CD4-positive, alpha-beta T cell treated with Interleukin-1 beta for 1 hour (primary cell): ENCODE measurements around the gene ZNF511.
"Not testable (repeated sequence)": the region's sequence is repeated elsewhere in the genome, so short reads cannot be mapped to it uniquely, and the experiment has no call there.

Source experiments
- DNase-seq, 2 donors: peaks; one replicate each; pipeline ENCODE4 v3.0.0-alpha.2; 2020 to 2022

ZNF511 gene, protein sequence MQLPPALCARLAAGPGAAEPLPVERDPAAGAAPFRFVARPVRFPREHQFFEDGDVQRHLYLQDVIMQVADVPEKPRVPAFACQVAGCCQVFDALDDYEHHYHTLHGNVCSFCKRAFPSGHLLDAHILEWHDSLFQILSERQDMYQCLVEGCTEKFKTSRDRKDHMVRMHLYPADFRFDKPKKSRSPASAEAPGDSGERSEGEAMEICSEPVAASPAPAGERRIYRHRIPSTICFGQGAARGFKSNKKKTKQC

DNA sequence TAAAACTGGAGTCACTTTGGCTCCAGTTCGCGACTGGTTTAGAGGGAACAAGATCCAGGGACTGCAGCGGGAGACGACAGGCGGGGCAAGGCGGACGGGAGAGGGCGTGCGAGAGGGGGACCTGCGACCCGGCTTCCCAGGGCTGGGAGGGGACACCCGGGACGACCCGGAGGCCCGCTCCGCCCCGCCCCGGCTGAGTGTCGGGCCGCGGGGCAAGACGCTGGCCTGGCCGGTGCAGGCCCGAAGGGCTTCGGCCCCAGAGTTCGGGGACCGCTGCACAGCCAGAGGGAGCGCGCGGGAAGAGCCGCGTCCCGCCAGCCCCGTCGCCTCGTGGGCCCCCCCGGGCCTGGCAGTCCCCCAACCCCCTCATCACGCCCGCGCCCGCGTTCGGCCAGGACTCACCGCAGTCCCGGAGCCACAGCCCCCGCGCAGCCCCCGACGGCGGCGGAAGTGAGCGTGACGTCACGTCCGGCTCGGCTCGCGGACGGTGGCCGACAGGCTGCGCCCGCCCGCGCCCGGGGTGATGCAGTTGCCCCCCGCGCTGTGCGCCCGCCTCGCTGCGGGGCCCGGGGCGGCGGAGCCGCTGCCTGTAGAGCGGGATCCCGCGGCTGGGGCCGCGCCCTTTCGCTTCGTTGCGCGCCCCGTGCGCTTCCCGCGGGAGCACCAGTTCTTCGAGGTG, at the start of gene ZNF511, which contains the start of gene TUBGCP2:
ZNF511 (plus strand) TSS at position 494 of the 679 bp plus-strand sequence; CDS start at position 524, 30 bp downstream.
TUBGCP2 (minus strand) TSS at position 452 of the 679 bp plus-strand sequence. CDS start 5,931 bp downstream, outside the sequence.
- DNase-seq, result peak; percentile 92 to 93

DNA sequence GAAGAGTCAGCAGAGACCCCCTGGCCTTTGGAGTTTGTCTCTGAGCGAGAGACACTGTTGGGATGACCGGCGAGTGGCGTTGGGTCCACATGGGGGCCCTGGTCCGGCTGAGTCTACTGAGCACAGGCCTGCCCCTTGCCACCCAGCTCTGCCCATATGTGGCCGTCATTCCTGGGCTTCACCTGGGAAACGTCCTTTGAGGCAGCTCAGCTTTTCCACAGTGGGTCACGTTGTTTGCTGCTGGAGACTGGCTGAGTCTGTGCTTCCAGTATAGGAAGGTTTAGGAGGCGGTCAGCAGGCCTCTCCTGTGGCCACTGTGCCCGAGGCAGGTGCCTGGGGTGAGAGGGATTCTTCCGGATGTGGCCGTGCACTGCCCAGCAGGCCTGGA, 49.1 kb upstream of the ZNF511 start:
- DNase-seq, result no peak

DNA sequence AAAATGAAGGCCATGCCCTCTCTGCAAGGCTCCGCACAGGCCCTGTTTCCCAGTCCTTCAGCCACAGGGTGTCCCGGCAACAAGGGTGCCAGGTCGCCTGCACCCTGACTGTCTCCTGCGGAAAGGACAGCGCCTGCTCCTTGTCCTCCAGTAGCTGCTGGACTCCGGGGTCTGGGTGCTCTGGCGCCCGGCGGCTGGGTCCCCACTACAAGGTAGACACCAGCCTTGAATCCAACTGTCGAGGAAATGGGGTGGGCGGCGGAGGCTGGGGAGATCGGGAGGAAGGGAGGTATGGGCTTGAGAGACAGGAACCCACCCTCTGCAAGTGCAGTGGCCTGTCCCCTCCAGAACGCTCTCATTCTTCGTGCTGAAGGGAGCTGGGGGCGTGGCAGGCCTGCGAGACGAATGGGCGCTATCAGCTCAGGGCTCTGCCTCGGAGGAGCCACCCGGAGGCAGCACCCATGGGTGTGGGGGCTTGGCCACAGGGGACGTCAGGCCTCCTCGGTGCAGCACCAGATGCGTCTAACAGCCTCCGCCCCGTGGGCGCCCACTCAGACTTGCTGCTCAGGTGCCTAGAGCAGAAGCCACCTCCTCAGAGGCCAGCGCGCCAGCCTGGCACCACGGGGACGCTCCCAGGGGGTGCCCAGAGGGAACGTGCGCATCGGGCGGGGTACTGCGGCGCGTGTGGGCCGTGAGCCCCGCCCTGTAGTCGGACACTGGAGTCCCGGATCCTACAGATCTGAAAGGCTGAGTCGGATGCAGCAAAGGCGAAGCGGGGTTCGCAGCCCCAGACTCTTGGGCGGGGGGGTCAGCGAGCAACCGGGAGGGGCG, 47.6 kb upstream of the ZNF511 start:
- DNase-seq, result peak; percentile 65 to 73

DNA sequence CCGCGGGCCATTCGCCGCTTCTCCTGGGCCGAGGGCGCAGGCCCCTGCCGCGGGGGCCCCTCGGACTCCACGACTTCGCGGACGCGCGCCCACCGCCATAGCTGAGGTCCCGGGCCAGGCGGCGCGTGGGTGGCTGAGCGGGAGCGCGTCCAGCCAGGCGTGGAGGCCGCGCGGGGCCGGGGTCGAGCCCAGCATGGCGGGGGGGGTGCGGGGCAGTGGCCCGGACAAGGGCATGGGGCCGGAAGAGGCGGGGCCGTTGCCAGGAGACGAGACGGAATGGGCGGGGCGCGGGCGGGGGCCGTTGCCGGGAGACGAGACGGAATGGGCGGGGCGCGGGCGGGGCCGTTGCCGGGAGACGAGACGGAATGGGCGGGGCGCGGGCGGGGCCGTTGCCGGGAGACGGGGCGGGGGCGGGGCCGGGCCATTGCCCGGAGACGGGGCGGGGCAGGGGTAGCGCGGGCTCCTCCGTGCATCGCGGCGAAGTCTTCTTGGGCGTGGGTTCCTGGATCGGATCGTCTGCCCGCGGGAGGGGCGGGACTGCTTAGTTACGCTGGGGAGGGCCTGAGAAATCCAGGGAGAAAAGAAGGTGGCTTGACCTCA, 46.9 kb upstream of the ZNF511 start:
- peak; percentile 90 to 91 for DNase-seq

DNA sequence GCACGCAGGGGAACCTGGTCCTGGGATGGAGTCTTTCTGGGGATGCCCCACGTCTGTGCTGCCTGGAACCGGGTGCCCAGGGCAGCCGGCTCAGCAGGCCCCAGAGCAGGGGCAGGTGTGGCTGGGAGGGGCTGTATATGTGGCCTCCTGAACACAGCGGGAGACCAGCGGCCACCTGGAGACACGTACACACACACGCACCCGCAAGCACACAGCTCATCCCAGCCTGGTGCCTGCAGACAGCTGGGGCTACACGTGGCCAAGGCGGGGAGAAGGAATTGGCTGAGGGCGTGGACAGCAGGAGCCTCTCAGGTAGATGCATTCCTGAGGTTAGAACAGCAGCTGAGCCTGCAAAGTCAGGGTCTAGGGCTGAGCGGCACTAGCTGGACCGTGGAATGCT, 46.0 kb upstream of the ZNF511 start:
- DNase-seq, result no peak

DNA sequence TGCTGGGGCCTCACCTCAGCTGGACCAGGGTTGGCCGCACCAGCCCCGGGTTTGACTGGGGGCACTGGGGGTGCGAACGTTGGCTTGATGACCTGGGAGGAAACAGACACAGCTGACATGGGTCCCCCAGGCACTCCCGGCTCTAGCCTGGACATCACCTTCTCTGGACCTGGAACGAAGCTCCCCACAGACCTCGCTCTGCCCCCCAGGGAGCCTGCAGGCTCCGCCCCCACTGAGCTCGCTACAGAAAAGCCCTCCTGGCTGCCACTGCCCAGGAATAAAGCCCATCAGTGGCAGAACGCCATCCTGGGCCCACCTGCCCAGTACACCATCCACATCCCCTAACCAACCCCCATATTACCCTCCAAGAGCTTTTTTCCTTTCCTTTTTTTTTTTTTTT, 45.0 kb upstream of the ZNF511 start:
- no peak for DNase-seq

DNA sequence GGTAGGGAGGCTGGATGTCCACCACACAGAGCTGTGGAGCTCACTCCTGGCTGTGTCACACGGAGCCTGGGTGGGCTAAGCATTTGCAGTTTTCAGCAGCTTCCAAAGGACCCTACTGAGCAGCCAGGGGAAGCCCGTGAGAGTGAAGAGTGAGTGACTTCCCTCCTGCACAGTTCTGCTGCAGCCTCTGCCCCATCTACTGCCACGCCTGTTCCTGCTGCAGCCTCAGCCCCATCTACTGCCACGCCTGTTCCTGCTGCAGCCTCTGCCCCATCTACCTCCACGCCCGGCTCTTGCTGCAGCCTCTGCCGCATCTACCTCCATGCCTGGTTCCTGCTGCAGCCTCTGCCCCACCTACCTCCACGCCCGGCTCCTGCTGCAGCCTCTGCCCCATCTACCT, 44.3 kb upstream of the ZNF511 start:
- DNase-seq, result peak; percentile 58 to 64

DNA sequence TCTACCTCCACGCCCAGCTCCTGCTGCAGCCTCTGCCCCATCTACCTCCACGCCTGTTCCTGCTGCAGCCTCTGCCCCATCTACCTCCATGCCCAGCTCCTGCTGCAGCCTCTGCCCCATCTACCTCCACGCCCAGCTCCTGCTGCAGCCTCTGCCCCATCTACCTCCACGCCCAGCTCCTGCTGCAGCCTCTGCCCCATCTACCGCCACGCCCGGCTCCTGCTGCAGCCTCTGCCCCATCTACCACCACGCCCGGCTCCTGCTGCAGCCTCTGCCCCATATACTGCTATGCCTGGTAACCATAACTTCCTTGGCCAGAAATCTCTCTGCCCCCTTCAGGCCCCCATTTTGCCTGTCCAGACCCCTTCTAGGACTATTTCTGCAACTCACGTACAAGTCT, 43.7 kb upstream of the ZNF511 start:
- DNase-seq, result not testable (repeated sequence)

DNA sequence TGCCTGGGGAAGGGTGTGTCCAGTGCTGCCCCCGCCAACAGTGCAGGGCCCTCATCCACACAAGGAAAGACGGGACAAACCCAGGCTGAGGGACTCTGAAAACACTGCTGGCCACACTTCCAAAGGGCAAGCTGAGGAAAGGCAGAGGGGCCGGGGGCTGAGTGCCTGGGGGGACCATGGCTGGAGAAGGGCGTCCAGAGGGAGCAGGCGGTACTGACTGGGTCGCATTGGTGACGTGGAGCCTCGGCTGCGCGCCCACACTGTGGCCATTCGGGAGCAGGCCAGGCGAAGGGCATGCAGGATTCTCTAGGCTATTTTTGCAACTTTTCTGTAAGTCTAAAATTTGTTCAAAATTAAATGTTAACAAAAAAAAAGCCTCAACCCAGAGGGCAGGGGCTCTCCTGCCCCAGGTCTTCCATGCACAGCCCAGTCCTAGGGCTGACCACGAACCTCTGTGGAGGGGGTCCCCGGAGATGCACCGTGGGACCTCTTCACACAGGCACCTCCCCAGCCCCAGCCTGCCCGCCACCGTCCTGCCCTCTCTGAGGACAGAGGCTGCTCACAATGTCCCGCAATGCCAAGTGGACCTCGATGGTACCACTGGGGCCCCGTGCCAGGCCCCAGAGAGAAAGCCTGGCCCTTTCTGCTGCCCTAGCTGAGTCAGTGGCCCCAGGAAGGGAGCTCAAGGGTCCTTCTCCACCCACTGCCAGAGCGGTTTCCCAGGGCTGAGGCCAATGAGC, 42.5 kb upstream of the ZNF511 start:
- no peak for DNase-seq

DNA sequence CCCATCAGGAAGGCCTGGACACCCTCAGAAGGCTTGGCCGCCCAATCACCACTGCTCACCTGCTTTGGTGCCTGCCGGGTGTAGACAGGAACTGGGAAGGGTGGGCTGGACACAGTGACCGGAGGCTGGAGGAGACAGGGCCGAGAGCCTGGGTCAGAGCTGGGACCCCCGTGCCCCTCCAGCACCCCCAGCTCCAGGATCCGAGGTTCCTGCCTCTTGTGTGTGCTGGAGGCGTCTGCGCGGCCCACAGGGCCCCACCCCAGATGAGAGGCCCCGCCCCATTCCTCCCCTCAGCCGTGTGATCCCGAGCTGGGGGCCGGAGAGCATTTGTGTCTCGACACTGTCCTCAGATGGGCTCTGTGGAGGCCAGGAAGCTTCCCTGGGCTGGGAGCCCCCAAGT, 41.4 kb upstream of the ZNF511 start:
- no peak for DNase-seq

DNA sequence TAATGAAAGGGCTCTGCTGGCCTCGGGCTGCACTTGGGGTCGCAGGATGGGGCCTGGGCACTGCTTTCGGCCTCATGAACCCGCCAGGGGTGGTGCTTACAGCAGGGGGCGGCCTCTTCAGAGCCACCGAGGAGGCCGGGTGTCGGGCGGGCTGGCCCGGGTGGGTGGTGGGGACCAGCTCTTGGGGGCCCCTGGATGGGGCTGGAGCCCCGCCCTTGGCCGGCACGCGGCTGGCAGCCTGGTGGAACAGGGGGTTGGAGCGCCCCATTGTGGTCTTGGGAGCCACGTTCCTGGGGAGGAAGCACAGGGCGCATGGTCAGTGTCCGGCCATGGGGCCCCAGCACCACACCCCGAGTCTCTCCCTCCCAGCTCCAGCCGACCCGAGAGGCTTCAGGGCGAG, 40.9 kb upstream of the ZNF511 start:
- DNase-seq, result no peak

DNA sequence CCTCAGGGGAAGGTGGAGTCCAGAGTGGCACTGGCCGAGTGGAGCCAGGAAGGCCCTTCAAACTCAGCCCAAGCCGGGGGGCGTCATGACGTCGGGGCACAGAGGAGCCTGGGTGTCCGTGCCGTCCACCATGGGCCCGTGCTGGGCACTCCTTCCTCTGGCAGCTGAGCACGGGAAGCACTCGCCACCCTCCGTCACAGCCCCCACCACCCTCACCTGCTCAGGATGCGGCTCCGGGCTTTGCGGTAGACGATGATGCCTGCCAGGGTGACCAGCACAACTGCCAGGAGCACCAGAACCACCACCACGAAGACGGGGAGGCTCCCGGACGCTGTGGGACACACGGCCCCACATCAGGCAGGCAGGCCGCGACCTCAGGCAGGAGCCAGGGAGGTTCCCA, 40.2 kb upstream of the ZNF511 start:
- no peak for DNase-seq

DNA sequence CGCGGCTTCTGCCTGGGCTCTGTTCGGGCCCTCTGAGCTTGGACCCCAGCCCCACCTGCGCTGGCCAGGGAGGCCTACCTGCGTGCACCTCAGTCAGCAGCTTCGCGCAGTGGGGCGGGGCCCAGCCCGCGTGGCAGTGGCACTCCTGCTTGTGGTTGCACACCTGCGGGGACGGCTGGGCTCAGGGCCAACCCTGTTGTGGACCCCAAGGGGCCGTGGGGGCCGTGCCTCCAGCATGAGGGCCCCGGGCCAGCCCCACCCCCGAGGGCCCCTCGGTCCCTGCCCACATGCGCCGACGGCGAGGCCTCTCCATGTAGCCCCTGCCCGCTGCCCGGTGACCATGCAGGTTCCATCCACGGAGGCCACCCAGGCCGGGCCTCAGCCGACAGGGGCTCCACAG, 39.3 kb upstream of the ZNF511 start:
- no peak for DNase-seq

DNA sequence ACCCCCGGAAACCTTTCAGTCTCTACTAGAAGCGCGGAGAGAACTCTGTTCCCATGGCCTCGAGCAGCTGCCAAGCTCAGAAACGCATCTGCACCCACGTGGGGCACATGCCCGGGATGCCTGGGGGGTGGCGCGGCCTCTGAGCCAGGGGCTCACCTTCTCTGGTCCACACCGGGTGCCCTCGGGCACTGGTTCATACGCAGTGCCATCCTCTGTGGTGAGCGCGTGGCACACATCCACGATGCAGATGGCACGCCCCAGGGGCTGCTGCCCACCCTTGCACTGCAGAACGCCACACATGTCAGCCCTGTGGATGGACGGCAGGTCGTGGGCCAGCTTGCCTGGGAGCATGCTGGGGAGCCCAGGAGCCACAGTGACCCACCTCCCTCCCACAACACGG, 38.5 kb upstream of the ZNF511 start:
- no peak for DNase-seq

DNA sequence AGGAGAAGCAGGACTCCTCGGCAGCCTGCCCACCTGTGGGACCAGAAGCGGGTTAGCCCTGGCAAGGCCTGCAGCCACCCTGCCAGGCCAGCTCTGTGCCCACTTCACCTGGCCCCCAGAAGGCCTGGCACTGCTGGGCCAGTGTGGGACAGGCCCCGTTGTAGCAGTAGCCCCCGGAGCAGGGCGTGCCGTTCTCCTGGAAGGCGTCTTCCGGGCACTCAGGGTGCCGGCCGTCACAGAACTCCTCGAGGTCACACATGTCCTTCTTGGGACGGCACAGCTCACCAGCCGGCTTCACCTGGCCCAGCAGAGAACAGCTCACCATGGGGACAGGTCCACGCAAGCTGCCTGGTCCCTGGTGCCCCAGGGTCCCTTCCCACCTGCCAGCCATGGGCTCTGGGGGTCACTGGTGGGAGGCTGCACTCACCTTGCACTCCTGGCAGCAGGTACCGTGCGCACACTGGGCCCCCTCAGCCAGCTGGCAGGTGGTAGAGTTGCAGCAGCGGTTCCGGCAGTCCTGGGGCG, 37.9 kb upstream of the ZNF511 start:
- DNase-seq, result no peak

DNA sequence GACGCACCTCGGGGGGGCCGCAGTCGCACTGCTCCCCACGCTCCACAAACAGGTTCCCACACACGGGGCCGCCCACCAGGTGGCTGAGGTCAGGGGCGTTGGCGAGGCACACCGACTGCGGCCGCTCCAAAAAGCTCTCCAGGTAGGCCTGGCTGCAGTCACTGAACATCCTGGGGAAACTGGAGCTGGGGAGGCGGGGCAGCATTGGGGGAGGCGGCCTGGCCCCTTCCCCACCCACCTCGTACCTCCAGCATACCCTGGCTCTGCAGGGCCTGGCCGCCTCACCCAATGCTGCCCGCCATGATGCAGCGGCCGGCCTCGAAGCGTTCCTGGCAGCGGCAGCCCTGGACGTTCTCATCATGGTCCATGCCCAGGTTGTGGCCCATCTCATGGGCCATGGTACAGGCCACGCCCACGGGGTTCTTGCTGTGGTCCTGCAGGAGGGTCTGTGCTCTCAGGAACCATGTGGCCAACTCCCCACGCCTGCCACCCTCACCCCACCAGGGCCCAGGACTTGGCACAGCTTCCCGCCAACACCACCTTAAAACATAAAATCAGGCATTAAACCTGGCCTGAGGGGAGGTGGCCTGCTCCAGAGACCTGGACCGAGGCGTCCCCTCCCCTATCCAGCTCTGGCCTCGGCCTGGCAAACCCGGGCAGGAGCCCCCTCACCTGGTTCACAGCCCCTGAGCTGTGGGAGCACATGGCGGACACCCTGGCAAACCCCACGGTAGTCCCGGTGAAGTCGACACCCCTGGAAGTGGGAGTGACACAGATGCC, 37.0 kb upstream of the ZNF511 start:
- no peak for DNase-seq

DNA sequence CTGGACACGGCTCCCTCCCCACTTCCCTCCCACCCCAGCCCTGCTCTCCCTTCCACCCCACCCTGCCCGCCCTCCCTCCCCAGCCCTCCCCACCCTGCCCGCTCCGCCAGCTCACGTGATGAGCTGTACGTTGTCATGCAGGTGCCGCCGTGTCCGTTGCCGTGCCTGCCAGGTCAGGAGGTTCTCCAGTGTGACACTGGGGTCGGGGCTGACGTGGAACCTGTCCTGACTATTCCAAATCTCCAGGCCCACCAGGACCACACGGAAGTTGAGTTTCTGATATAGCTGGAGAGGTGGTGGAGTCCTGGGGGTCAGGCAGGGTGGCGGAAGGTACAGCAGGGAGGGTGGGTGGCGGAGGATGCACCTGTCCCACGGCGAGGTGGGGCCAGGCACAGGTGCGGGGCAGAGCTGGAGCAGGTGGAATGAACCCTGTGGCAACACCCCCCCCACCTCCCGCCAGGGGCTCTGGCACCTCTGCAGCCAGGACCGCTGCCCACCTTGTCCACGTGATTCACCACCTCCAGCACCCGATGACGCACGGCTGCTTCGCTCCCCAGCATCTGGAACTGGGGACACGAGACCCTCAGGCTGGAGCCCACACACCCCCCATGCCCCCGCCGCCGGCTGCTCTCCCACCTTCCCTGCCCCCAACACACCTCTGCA, 36.3 kb upstream of the ZNF511 start:
- no peak for DNase-seq

DNA sequence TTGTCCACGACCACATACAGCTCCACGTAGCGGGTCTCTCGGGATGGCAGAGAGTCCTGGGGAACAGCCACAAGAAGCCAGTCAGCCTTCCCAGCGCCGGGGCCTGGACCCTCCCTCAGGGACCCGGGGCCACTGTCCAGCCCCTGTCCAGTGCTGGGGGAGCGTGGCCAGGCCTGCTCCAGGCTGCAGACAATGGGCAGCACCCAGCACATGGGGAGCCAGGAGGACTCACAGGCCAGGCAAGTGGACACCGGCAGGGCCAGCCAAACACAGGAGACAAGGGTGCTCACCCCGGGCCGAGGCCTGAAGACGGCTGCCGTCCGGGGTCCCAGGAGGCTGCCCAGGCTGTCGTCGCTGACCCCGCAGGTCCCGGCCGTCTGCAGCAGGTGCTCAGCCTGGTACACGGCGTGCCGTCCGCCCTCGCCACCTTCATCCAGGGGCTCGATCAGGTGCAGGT, 35.7 kb upstream of the ZNF511 start:
- no peak for DNase-seq

DNA sequence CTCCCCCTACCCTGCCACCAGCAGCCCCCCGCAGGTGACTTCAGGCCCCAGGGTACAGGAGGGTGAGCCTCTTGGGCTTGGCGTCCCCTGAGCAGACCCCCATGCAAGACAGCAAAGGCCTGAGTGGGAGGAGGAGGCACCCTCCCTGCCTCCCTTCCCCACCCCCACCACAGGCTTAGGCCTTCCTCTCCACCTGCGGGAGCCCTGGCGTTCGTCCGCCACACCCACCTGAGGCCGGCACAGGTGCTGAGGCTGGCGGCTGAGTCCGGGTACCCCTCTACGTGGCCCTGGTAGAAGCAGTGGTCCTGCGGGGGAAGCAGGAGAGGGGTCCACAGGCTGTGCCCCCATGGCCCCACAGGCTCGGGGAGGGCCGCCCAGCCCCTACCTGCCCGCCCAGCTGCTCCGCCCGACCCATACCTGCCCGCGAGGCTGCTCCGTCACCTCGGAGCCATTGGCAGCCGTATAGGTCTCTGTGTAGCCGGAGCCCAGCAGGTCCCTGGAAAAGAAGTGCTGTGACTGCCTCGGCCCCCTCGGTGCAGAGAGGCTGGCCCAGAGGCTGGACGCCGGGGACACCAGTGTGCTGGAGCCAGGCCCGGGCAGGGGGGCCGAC, 35.1 kb upstream of the ZNF511 start:
- no peak for DNase-seq
